BJ (cell line): ENCODE results near the gene WDTC1. TPM values are rescaled to one million over a fixed set of nuclear protein-coding genes. Genes with fewer than 3 reads are reported as not detected.

Experiments
- CTCF ChIA-PET: fragments of 350-600 bp; formaldehyde crosslinking; extraction: SDS; loops from one replicate; lab custom pipeline; 2021; ENCODE audit warnings: antibody characterized with exemption, inconsistent platforms; lab: Yijun Ruan, JAX
- POLR2A ChIA-PET: fragments of 300-600 bp; sonication (Branson Sonifier 250); formaldehyde crosslinking; extraction: SDS; loops from one replicate; lab custom pipeline; 2021; ENCODE audit warnings: antibody characterized with exemption; lab: Charles Lee
- DNase-seq: peaks from one replicate; pipeline ENCODE4 v3.0.0-alpha.2; 2011; ENCODE audit warnings: low read depth
- H3K27me3 ChIP-seq: 2 replicates; pipeline ENCODE4 v1.6.0; 2011; ENCODE audit warnings: low read length; ENCODE audit not compliant: control insufficient read depth, insufficient read depth
- H3K36me3 ChIP-seq: 2 replicates; pipeline ENCODE4 v1.5.1; 2011; ENCODE audit warnings: low read length; ENCODE audit not compliant: control insufficient read depth, insufficient read depth
- H3K4me3 ChIP-seq: 2 replicates; pipeline ENCODE4 v1.5.1; 2011; ENCODE audit warnings: low read depth, mild to moderate bottlenecking, control low read depth, low read length
- CTCF ChIP-seq: IDR thresholded peaks from 2 replicates; pipeline ENCODE4 v1.5.1; 2011; ENCODE audit warnings: low read depth, mild to moderate bottlenecking, control low read depth, inconsistent platforms, low read length, moderate library complexity; ENCODE audit not compliant: insufficient read depth
- polyA plus RNA-seq: library from polyadenylated mRNA; depleted of rRNA; stranded (reverse); fragments of >200 nt; gene quantifications from 2 replicates; pipeline ENCODE4 v1.2.3, GENCODE V29; 2011

The WDTC1 gene
- polyA plus RNA-seq, 1 experiment = 16.4 TPM

- TF ChIP-seq CTCF = no peak
- no peak overlapping the region for H3K4me3 ChIP-seq
- no peak for DNase-seq
- no peaks in the 10 kb centered on the region for H3K27me3 ChIP-seq
- H3K36me3 ChIP-seq = peaks cover 9% of the 10 kb centered on the region
- ChIA-PET POLR2A (no interaction called here), CTCF (interaction anchor here (13.7 kb wide), 1 partner anchor 190 kb away, joined by 147 read pairs; no protein-coding TSS in a partner anchor)
These were observed 56.1 kb downstream of the WDTC1 start for GRCh38 chr1:27290581-27290980.

DNA sequence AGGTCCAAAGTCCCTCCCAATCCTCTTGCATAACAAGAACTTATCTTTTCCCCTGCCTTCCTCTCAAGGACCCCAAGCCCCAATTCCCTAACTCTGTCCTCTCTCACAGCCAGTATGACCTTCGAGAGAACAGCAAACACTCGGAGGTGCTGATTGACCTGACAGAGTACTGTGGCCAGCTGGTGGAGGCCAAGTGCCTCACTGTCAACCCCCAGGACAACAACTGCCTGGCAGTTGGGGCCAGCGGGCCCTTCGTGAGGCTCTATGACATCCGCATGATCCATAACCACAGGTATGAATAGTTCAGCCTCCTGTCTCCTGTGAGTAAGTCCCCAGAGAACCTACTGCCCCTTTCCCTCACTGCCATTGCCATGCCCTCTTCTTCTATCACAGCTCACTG is 57.7 kb downstream of the WDTC1 start:
- Histone ChIP-seq H3K4me3 (no peak overlapping the region), H3K36me3 (peaks cover 9% of the 10 kb centered on the region), H3K27me3 (no peaks in the 10 kb centered on the region)
- DNase-seq = no peak
- ChIA-PET CTCF (interaction anchor here (13.7 to 18.3 kb wide), 2 partner anchors 106 to 191 kb away, joined by 147 to 353 read pairs; no protein-coding TSS in a partner anchor), POLR2A (no interaction called here)
- TF ChIP-seq CTCF = no peak

DNA sequence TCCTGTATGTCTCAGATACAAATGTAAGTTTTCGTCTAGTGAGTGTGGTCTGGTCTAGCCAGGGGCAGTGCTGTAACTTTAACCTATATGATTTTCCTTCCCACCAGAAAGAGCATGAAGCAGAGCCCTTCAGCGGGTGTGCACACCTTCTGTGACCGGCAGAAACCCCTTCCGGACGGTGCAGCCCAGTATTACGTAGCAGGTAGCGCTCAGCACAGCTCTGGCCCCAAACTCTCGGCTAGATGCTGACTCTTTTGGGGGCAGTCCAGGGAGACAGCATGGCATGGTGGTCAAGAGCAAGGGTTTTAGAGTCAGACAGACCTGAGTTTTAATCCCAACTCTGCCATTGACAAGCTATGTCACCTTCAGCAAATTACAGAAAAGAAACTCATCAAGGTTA is 59.5 kb downstream of the WDTC1 start:
- DNase-seq = no peak
- no peak for TF ChIP-seq CTCF
- ChIA-PET CTCF (interaction anchor here (0.8 to 18.3 kb wide), 12 partner anchors 9 to 312 kb away, joined by 3 to 353 read pairs (median 6); partner anchors contain the start of genes AHDC1 and MAP3K6), POLR2A (no interaction called here)
- Histone ChIP-seq H3K27me3 (no peaks in the 10 kb centered on the region), H3K36me3 (peaks cover 10% of the 10 kb centered on the region), H3K4me3 (no peak overlapping the region)

- peak; percentile 82 for TF ChIP-seq CTCF
- peaks cover 14% of the 10 kb centered on the region for H3K36me3 ChIP-seq
- POLR2A ChIA-PET = interaction anchor here (0.5 kb wide), 1 partner anchor 103 kb away, joined by 4 read pairs; no protein-coding TSS in a partner anchor
- DNase-seq = no peak
- H3K27me3 ChIP-seq = no peaks in the 10 kb centered on the region
- CTCF ChIA-PET = interaction anchor here (0.6 to 18.3 kb wide), 50 partner anchors 9 to 492 kb away, joined by 3 to 353 read pairs (median 4); partner anchors contain the start of genes AHDC1, CD164L2, GPR3 and MAP3K6
- H3K4me3 ChIP-seq = no peak overlapping the region
These were observed 62.4 kb downstream of the WDTC1 start for GRCh38 chr1:27296773-27297291.

- DNase-seq = no peak
- ChIA-PET CTCF (interaction anchor here (0.5 to 18.3 kb wide), 18 partner anchors 13 to 308 kb away, joined by 3 to 353 read pairs (median 48); partner anchors contain the start of genes AHDC1, CD164L2, GPR3 and MAP3K6), POLR2A (no interaction called here)
- H3K4me3 ChIP-seq = no peak overlapping the region
- H3K36me3 ChIP-seq = peaks cover 15% of the 10 kb centered on the region
- no peak for TF ChIP-seq CTCF
- no peaks in the 10 kb centered on the region for H3K27me3 ChIP-seq
These were observed 63.5 kb downstream of the WDTC1 start for GRCh38 chr1:27297903-27298302.
